Stimulated activated CD8-positive, alpha-beta memory T cell treated with anti-CD3 and anti-CD28 coated beads, Interleukin-7, amount 100 ng/mL, for 48 hours (primary cell): ENCODE measurements around the gene ANAPC5.
"Not testable (repeated sequence)": the region's sequence is repeated elsewhere in the genome, so short reads cannot be mapped to it uniquely, and the experiment has no call there.

Experiments
- DNase-seq, 2 donors: peaks; one replicate each; pipeline ENCODE4 v3.0.0-alpha.2; 2020; ENCODE audit warnings: low read depth in 1 of 2; ENCODE audit errors: extremely low read depth in 1 of 2

The ANAPC5 gene

GRCh38 chr12:121318121-121318520 is 34.1 kb downstream of the ANAPC5 start:
- DNase-seq: no peak

- no peak for DNase-seq
Measured at GRCh38 chr12:121314431-121314830, 37.8 kb downstream of the ANAPC5 start.

DNA sequence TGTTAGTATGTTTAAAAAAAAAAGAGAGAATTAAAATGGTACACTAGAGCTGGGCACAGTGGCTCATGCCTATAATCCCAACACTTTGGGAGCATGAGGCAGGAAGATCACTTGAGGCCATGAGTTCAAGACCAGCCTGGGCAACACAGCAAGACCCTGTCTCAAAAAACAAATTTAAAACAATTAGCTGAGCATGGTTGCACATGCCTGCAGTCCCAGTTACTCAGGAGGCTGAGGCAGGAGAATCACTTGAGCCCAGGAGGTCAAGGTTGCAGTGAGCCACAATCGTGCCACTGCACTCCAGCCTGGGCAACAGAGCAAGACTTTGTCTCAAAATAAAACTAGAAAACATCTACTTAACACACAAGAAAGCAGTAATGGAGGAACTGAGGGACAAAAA is 42.0 kb downstream of the ANAPC5 start:
- DNase-seq: not testable (repeated sequence)

GRCh38 chr12:121307397-121307796 is 44.8 kb downstream of the ANAPC5 start:
- DNase-seq: not testable (repeated sequence)

GRCh38 chr12:121304306-121304705 is 47.9 kb downstream of the ANAPC5 start:
- no peak for DNase-seq

GRCh38 chr12:121301876-121302275 is 50.3 kb downstream of the ANAPC5 start:
- no peak for DNase-seq

DNA sequence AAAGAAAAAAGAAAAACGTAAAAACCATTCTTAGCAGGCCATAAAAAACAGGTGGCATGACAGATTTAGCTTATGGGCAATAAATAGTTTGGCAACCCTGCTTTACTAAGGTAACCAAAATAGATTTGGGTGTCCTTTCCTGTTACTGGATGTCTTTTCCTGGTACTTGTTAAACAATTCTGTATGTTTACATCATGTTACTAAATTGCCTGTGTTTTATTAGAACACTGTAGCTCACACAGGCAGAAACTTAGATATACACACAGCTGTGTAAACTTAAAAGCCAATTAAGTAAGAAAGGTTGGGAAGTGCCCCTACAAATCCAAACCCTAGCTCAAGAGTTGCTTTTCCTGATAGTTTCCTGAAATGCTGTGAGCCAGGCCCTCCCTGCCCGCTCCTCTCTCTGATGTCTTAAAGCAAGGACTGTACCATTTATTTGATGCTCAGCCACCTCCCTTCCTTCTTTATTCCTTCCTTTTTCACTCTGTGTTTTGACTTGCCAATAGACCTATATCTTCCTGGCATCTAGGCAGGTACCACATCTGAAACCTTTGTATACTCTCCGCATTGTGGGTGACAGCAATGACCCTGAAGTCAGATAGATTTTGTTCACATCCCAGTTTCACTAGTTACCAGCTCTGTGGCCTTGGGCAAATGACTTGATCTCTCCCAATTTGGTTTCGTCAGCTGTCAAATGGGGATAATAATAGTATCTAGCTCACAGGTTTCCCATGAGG is 52.0 kb downstream of the ANAPC5 start:
- no peak for DNase-seq

DNA sequence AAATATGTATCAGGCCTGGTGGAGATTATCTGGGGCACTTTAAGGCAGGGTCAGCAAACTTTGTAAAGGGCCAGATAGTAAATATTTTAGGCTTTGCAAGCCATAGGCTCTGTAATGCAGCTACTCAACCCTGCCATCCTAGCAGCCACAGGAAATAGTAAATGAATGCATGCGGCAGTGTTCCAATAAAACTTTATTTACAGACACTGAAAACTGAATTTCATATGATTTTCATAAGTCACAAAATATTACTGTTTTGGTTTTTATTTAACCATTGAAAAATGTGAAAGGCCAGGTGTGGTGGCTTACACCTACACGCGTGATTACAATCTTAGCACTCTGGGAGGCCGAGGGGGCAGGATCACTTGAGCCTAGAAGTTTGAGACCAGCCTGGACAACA is 52.5 kb downstream of the ANAPC5 start:
- no peak for DNase-seq

DNA sequence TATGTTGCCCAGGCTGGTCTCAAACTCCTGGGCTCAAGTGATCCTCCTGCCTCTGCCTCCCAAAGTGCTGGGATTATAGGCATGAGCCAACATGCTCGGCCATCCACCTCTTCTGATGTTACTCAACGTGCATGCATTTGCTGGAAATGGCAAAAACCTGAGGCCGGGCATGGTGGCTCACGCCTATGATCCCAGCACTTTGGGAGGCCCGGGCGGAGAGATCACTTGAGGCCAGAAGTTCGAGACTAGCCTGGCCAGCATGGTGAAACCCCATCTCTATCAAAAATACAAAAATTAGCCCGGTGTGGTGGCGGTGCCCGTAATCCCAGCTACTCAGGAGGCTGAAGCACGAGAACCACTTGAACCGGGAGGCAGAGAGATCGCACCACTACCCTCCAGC is 53.8 kb downstream of the ANAPC5 start:
- DNase-seq: not testable (repeated sequence)

DNA sequence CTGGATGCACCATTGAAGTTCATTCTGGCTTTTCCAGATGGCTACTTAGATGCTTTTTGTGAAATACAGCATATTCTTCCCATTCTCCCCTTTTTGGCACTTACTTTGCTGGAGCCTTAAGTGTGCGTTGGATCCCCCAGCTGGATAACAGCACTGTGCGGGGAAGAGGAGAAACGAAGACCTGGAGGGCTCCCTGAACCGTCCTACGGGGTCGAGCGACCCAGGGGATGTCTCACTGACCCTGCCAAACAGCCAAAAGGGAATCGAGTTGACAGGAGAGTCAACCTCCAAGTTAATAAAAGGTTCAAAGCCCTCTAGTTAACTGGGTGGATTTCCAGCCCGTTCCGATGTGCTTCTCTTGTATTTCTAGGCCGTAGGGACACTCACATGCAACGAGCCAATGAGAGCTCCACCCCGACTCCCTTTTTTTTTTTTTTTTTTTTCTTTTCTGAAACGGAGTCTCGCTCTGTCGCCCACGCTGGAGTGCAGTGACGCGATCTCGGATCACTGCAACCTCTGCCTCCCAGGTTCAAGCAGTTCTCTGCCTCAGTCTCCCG is 54.7 kb downstream of the ANAPC5 start:
- DNase-seq: peak; percentile 19 to 66

DNA sequence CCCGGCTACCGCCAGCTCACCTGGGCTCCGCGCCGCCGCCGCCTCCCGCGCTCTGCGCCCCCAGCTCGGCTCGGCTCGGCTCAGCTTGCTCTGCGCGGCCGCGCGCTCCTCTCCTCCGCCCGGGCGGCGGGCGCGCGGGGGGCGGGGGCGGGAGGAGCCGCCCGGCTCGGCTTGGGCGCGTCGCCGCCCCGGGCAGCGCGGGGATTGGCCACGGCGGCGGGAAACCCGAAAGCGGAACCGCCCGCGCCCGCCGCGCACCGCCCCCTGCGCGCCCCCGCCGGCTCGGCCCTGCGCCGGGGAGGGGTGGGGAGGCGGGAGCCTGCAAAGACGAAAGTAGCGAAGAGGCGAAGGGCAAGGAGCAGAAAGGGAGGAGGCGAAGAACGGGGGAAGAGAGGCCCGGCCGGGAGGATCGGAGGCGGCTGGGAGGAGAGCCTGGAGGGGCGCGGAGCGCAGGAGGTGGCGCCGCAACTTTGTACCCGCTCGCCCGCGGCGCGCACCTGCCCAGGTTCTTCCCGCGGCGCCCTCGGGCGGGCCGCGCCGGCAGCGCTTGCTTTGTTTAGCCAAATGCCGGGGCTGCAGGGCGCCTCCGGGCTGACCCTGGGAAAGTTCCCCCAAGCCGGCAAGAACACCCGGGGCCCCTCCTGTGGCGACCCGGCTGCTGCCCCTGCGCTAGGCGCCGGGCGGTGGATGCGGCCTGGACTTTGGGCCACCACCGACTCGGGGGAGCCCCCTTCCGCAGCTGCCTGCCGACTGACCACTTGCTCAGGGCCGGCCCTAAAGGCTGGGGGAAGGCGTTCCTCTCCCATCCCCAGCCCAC is 55.4 kb downstream of the ANAPC5 start, which contains the start of gene CAMKK2:
Gene CAMKK2 (minus strand): TSS at position 92 of the 817 bp plus-strand sequence. CDS start 22,183 bp downstream, outside the sequence.
- DNase-seq: peak; percentile 68 to 81

DNA sequence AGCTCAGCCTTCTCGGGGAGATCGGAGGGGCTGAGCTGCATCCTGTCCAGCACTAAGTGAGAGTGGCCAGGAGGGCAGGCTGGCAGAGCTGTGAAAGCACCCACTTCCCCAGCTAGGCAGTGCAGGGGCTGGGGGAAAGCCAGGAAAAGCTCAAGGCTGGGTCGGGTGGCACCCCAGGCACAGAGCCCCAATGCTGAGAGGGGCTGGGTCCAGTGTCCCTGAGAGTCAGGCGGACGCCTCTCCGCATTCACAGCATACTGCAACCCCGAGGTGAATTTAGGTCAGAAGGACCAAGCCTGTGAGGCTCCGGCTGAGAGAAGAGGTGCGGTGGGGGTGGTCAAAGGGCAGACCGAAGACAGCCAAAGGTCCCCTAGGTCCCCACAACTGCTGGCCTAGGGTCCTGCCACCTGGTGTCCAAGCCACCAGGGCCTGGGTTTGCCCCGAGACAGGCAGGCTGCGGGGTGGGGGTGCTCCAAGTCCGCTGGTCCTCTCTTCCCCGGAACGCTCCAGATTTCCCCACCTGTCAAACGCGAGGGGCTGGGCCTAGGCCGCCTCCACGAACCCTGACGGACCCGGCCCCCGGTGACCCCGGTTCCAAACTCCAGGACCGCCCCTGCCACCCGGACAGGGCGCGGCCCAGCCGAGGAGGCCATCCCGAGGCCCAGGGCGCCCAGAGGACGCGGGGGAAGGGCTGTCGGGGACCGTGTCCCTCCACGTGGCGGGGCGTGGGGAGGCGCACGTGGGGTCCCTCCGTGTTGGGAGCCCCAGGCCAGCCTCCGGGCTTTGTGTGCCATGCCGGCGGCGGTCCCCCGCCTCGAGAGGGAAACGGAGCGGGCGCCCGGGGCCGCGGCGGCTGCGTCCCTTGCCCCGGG is 56.2 kb downstream of the ANAPC5 start:
- DNase-seq: no peak

DNA sequence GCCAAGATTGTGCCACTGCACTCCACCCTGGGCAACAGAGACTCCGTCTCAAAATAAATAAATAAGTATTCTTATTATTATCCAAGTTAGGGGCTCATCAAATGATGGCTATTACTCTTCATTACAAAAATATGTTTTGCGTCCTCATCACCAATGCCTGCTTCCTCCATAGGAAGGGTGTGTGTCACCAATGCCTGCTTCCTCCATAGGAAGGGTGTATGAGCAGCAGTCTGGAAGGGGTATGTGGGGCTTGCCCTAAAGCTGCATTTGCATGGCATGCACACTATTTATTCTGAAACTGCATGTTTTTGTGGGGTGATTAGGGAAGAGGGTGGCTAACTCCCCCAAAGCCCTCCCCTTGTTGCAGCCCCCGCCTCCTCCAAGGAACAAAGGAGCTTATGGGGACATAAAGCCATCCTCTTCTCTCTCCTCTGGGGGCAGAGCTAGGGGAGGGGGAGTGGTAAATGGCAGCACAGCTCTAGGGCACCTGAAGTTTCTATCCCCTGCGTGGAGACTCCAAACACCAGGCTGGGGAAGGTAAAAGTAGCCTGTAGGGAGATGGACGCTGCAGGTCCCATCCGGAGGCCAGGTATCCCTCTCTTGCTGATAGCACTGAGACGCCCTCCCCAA is 57.0 kb downstream of the ANAPC5 start:
- DNase-seq: no peak

GRCh38 chr12:121294151-121294889 is 57.9 kb downstream of the ANAPC5 start:
- DNase-seq: no peak

GRCh38 chr12:121293603-121294002 is 58.6 kb downstream of the ANAPC5 start:
- no peak for DNase-seq

DNA sequence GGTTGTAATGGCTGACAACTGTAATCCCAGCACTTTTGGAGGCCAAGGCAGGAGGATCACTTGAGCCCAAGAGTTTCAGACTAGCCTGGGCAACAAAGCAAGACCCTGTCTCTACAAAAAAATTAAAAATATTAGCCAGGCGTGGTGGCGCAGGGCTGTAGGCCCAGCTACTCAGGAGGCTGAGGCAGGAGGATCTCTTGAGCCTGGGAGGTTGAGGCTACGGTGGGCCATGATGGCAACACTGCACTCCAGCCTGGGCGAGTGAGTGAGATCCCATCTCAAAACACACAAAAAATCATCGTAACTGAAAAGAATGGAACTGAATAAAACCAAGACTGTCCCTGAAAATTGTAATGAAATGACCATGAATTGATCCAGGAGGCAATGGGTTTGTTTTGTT is 61.8 kb downstream of the ANAPC5 start:
- DNase-seq: no peak

- DNase-seq: no peak
Measured at GRCh38 chr12:121289962-121290361, 62.2 kb downstream of the ANAPC5 start.

GRCh38 chr12:121288986-121289385 is 63.2 kb downstream of the ANAPC5 start:
- DNase-seq: no peak

DNA sequence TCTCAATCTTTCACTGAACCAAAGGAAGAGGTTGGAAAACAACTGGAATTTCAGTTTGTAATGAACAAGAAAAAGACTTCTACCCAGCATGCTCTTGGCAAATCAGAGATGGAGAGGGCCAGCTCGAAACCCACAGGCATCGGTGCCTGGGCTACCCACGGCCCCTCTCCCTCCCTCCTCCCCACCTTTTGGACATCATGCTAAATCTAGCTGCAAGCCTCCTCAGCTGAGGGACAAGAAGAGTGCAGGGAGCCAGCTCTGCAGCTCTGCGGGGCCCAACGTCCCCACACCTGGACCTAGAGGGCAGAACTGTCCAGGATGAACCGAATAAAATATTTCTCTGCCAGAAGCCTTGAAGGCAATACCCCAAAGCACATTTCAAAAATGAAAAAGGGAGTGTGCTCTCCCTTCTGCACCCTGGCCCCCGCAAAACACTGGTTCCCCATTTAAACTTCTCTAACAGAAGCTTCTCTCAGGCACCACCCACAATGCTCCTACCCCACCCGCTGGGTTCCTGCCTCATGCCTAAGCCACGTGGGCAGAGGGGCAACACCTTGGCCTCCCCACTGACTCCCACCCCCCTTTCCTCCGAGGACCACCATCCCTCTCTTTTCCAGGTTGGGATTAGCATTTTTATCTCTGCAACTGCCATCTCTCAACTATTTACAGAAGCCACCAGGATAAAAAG is 63.9 kb downstream of the ANAPC5 start:
- no peak for DNase-seq
